Caco-2 (cell line): ENCODE data around the gene VPS36. TPM values are rescaled to one million over a fixed set of nuclear protein-coding genes. Genes with fewer than 3 reads are reported as not detected.

Experiments
- BruUV-seq: library from RNA; stranded (reverse); fragments of 400-500 nt; replicated peaks from 2 replicates; lab custom pipeline; 2021; lab: Mats Ljungman, UMichigan
- CTCF ChIA-PET: fragments of 300-600 bp; sonication (Branson Sonifier 250); formaldehyde crosslinking; loops from one replicate; lab custom pipeline; 2022; ENCODE audit warnings: antibody characterized with exemption; lab: Charles Lee
- POLR2A ChIA-PET: fragments of 300-600 bp; sonication (Branson Sonifier 250); formaldehyde crosslinking; loops from one replicate; lab custom pipeline; 2022; ENCODE audit warnings: antibody characterized with exemption; lab: Charles Lee
- DNase-seq, 2 experiments: peaks; one replicate each; pipeline versions ENCODE4 v3.0.0 to v3.0.0-alpha.2; 2020 to 2022
- H3K27me3 ChIP-seq: replicated peaks from 2 replicates; pipeline ENCODE4 v1.6.0; 2011; ENCODE audit warnings: low read length; ENCODE audit not compliant: control insufficient read depth, insufficient read depth
- H3K36me3 ChIP-seq: 2 replicates; pipeline ENCODE4 v1.5.1; 2011; ENCODE audit warnings: low read length; ENCODE audit not compliant: control insufficient read depth, insufficient read depth
- H3K4me1 ChIP-seq: fragments of 250-450 bp; sonication (Bioruptor Pico); 2 replicates; pipeline ENCODE4 v1.5.1; 2020; ENCODE audit warnings: mild to moderate bottlenecking
- H3K4me3 ChIP-seq: 2 replicates; pipeline ENCODE4 v1.5.1; 2011; ENCODE audit warnings: low read depth, mild to moderate bottlenecking, control low read depth, low read length
- H3K9me3 ChIP-seq: fragments of 250-450 bp; sonication (Bioruptor Pico); 2 replicates; pipeline ENCODE4 v1.5.1; 2020; ENCODE audit warnings: mild to moderate bottlenecking, moderate library complexity
- H3K27ac Mint-ChIP-seq: one replicate; pipeline ENCODE4 v1.8.0; 2022; ENCODE audit warnings: mixed read lengths; ENCODE audit not compliant: unreplicated experiment
- H3K27me3 Mint-ChIP-seq: one replicate; pipeline ENCODE4 v1.8.0; 2022; ENCODE audit warnings: mixed read lengths; ENCODE audit not compliant: insufficient read depth, unreplicated experiment
- H3K36me3 Mint-ChIP-seq: one replicate; pipeline ENCODE4 v1.8.0; 2022; ENCODE audit warnings: mild to moderate bottlenecking, mixed read lengths; ENCODE audit not compliant: insufficient read depth, unreplicated experiment
- H3K4me1 Mint-ChIP-seq: one replicate; pipeline ENCODE4 v1.8.0; 2022; ENCODE audit warnings: low read depth, mixed read lengths; ENCODE audit not compliant: unreplicated experiment
- H3K4me3 Mint-ChIP-seq: one replicate; pipeline ENCODE4 v1.8.0; 2022; ENCODE audit warnings: mild to moderate bottlenecking, moderate library complexity, mixed read lengths; ENCODE audit not compliant: unreplicated experiment
- H3K9me3 Mint-ChIP-seq: one replicate; pipeline ENCODE4 v1.8.0; 2022; ENCODE audit warnings: mixed read lengths; ENCODE audit not compliant: unreplicated experiment
- CTCF ChIP-seq, 2 experiments: fragments of 200-600 bp in 1 of 2; IDR thresholded peaks; 1 replicate in 1 of 2; 2 replicates in 1 of 2; pipeline versions ENCODE4 v1.5.1 to v1.8.0; 2011 to 2022; ENCODE audit warnings: antibody characterized with exemption in 1 of 2, control low read depth in 1 of 2, inconsistent platforms in 1 of 2, low read depth in 1 of 2, low read length in 1 of 2, mild to moderate bottlenecking in 1 of 2, moderate library complexity in 1 of 2; ENCODE audit not compliant: insufficient read depth in 1 of 2, severe bottlenecking in 1 of 2, unreplicated experiment in 1 of 2
- intact Hi-C: fragments of 100-400 bp; cut with micrococcal nuclease; formaldehyde crosslinking; loops from one replicate; pipeline ENCODE4 v1.10.0; 2022; ENCODE audit not compliant: unreplicated experiment
- total RNA-seq: library from RNA; stranded (reverse); gene quantifications from 2 replicates; pipeline ENCODE4 v1.2.3, GENCODE V29; 2022

VPS36 gene
- total RNA-seq, 1 experiment from 2014 or later, result 48.4 TPM

GRCh38 chr13:52371736-52372247 is 78.6 kb downstream of the VPS36 start:
- ChIA-PET POLR2A (no interaction called here), CTCF (interaction anchor here (1.0 kb wide), 1 partner anchor 79 kb away, joined by 3 read pairs; the partner anchor contains the start of gene VPS36)
- Mint-ChIP-seq H3K27ac (no peak overlapping the region), H3K9me3 (no peaks in the 10 kb centered on the region), H3K4me3 (no peak overlapping the region), H3K36me3 (no peaks in the 10 kb centered on the region), H3K27me3 (no peaks in the 10 kb centered on the region), H3K4me1 (peaks cover 17% of the 10 kb centered on the region)
- no peak for TF ChIP-seq CTCF (IDR thresholded peaks at IDR 0.05; ENCODE audit: insufficient read depth in 1 of 2, low read depth in 1 of 2, low read length in 1 of 2, severe bottlenecking in 1 of 2, unreplicated experiment in 1 of 2)
- DNase-seq, result peak in 1 of 2 experiments; percentile 8
- Histone ChIP-seq H3K4me1 (peaks cover 17% of the 10 kb centered on the region), H3K9me3 (no peaks in the 10 kb centered on the region), H3K27me3 (no peaks in the 10 kb centered on the region), H3K36me3 (no peaks in the 10 kb centered on the region), H3K4me3 (no peak overlapping the region)
- no TSS peak for BruUV-seq
- intact Hi-C loops, result no loop called here

DNA sequence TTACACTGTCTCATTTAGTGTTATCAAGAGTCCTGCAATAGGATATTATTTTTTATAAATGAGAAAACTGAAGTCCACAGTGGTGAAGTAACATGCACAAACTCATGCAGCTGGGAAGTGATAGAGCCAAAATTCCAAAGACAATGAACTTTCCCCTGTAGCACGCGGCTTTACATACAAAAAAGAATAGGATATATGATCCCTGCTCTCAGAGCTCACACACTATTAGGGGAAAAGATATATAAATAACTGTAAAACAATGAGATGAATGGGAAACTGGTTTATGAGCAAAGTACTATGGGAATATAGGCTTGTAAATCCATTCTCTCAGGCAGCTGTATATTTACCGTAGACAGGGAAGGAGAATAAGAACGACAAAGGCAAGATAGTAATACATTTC is 84.1 kb downstream of the VPS36 start:
- no peak for TF ChIP-seq CTCF (IDR thresholded peaks at IDR 0.05; ENCODE audit: insufficient read depth in 1 of 2, low read depth in 1 of 2, low read length in 1 of 2, severe bottlenecking in 1 of 2, unreplicated experiment in 1 of 2)
- intact Hi-C loops, result no loop called here
- H3K4me1 Mint-ChIP-seq, result no peaks in the 10 kb centered on the region
- ChIA-PET CTCF (no interaction called here), POLR2A (no interaction called here)
- no peaks in the 10 kb centered on the region for H3K27me3 ChIP-seq
- H3K4me1 ChIP-seq, result no peaks in the 10 kb centered on the region; the same call in 1 of the 2 replicates
- no peak for DNase-seq
- peaks cover 11% of the 10 kb centered on the region for H3K27me3 Mint-ChIP-seq
- no peak overlapping the region for H3K4me3 Mint-ChIP-seq
- no peaks in the 10 kb centered on the region for H3K9me3 Mint-ChIP-seq
- no TSS peak for BruUV-seq
- H3K9me3 ChIP-seq, result no peaks in the 10 kb centered on the region
- H3K36me3 ChIP-seq, result no peaks in the 10 kb centered on the region
- no peaks in the 10 kb centered on the region for H3K36me3 Mint-ChIP-seq
- no peak overlapping the region for H3K27ac Mint-ChIP-seq
- no peak overlapping the region for H3K4me3 ChIP-seq

Other genes starting within 250 kb of the VPS36 start
- gene THSD1, start 44.5 kb downstream of the VPS36 start, total RNA-seq, result 0.11 and 0.16 TPM in 2 replicates
- 62.4 and 68.9 TPM in 2 replicates for gene CKAP2, start 4.8 kb upstream of the VPS36 start, total RNA-seq
- 8.0 and 9.1 TPM in 2 replicates for gene HNRNPA1L2, start 191.8 kb upstream of the VPS36 start, total RNA-seq
- gene SUGT1, start 202.2 kb upstream of the VPS36 start, total RNA-seq, result 73.6 and 84.3 TPM in 2 replicates